ENCODE results near the gene ARHGEF39. TPM values are rescaled to one million over a fixed set of nuclear protein-coding genes. Genes with fewer than 3 reads are reported as not detected.

ARHGEF39 gene
- total RNA-seq, 1 experiment from 2014 or later: 15.3 TPM

DNA sequence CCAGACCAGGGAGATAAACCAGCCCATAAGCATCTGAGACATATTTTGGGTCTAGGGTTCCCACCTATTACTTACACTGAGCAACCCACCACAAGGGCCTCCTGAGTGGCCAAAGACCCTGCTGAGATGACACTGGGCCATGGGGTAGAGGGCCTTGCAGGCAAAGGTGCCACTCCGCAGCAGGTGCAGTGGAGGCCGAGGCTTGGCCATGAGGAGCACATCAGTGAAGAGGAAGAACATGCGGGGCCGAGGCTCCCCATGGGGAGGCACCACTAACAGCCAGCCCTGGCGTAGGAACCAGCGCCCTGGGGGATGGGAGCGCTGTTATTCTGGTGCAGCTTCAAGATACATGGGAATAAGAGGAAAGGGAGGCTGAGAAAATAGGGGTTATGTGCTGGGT, 2.6 kb downstream of the ARHGEF39 start:
- Histone ChIP-seq H3K4me2 (ENCODE audit: low read depth, low read length, poor library complexity, severe bottlenecking) (peak overlapping the region; percentile 80), H3K9ac (ENCODE audit: low read length) (peak overlapping the region; percentile 36; the same call in 1 of the 2 replicates), H3K4me1 (ENCODE audit: low read length) (peaks cover 73% of the 10 kb centered on the region), H3K36me3 (ENCODE audit: insufficient read depth, low read length) (peaks cover 14% of the 10 kb centered on the region; the same call in 1 of the 2 replicates), H3K9me2 (replicated peaks; ENCODE audit: insufficient read depth, low read length) (no peaks in the 10 kb centered on the region), H3K79me2 (ENCODE audit: low read length) (peaks cover 32% of the 10 kb centered on the region), H2AFZ (ENCODE audit: low read length) (no peak overlapping the region), H3K4me3 (ENCODE audit: low read length) (peak overlapping the region; percentile 91; the same call in 1 of the 2 replicates), H3K9me3 (ENCODE audit: low read length) (no peaks in the 10 kb centered on the region), H3K27me3 (ENCODE audit: low read length) (no peaks in the 10 kb centered on the region), H4K20me1 (ENCODE audit: insufficient read depth, low read depth, low read length) (no peaks in the 10 kb centered on the region), H3K27ac (ENCODE audit: low read length) (0 out of 2 replicates have a peak overlapping the region, but pooled peaks have one; percentile 14)
- DNase-seq: no peak

DNA sequence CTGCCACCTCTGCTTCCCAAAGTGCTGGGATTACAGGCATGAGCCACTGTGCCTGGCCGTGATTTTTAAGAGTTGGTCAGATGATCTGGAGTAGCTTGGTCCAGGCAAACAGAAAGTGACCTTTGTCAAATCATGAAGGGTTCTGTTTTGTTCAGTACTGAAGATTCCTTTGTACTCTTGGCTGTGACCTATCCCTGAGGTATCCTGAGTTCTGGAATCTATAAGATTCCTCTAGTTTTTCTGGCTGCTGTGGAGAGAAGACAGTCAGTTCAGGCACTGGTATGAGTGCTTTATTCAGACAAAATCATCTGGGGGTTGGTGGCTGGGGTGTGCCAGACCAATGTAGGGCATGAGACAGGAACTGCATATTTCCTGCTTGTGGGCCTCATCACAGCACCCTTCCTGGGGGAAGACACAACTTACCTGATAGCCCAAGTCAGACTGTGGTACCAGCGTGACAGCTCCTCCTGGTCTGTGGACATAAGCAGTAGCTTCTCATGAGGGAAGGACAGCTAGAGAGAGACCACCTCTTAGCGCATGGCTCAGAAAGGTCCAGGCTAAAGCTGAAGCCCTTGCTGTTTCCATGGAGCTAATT, 3.1 kb downstream of the ARHGEF39 start:
- peak overlapping the region; percentile 80 for H3K4me2 ChIP-seq (ENCODE audit: low read depth, low read length, poor library complexity, severe bottlenecking)
- H3K79me2 ChIP-seq (ENCODE audit: low read length): peaks cover 32% of the 10 kb centered on the region
- H4K20me1 ChIP-seq (ENCODE audit: insufficient read depth, low read depth, low read length): no peaks in the 10 kb centered on the region
- no peak for DNase-seq
- 0 out of 2 replicates have a peak overlapping the region, but pooled peaks have one; percentile 14 for H3K27ac ChIP-seq (ENCODE audit: low read length)
- no peak overlapping the region for H2AFZ ChIP-seq (ENCODE audit: low read length)
- no peaks in the 10 kb centered on the region for H3K9me2 ChIP-seq (replicated peaks; ENCODE audit: insufficient read depth, low read length)
- H3K4me3 ChIP-seq (ENCODE audit: low read length): peak overlapping the region; percentile 14; the same call in 1 of the 2 replicates
- H3K9me3 ChIP-seq (ENCODE audit: low read length): no peaks in the 10 kb centered on the region
- no peaks in the 10 kb centered on the region for H3K27me3 ChIP-seq (ENCODE audit: low read length)
- H3K4me1 ChIP-seq (ENCODE audit: low read length): peaks cover 79% of the 10 kb centered on the region
- peaks cover 14% of the 10 kb centered on the region; the same call in 1 of the 2 replicates for H3K36me3 ChIP-seq (ENCODE audit: insufficient read depth, low read length)
- H3K9ac ChIP-seq (ENCODE audit: low read length): peak overlapping the region; percentile 36

DNA sequence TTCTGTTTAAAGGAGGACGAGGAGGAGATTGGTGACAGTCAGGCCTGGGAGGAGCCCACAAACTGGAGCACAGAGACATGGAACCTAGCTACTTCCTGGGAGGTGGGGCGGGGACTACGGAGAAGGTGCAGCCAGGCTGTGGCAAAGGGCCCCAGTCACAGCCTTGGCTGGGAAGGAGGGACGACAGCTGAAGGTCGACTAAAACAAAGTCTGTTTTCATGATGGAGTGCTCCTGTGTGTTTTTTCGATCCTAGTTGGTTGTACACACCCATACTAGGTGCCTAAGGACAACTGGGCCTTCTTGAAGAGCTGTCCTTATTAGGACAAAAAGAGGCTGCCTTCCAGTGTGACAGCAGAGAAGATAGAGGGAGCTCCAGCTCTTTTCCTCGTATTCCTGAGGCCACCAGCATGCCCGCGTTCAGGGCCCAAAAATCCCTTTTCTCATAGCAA, 4.0 kb downstream of the ARHGEF39 start:
- H3K4me2 ChIP-seq (ENCODE audit: low read depth, low read length, poor library complexity, severe bottlenecking): peak overlapping the region; percentile 90
- H3K9me2 ChIP-seq (replicated peaks; ENCODE audit: insufficient read depth, low read length): no peaks in the 10 kb centered on the region
- H3K9ac ChIP-seq (ENCODE audit: low read length): peak overlapping the region; percentile 33
- no peaks in the 10 kb centered on the region for H3K27me3 ChIP-seq (ENCODE audit: low read length)
- no peak overlapping the region for H2AFZ ChIP-seq (ENCODE audit: low read length)
- H4K20me1 ChIP-seq (ENCODE audit: insufficient read depth, low read depth, low read length): no peaks in the 10 kb centered on the region
- peak overlapping the region; percentile 80; the same call in 1 of the 2 replicates for H3K27ac ChIP-seq (ENCODE audit: low read length)
- H3K79me2 ChIP-seq (ENCODE audit: low read length): peaks cover 32% of the 10 kb centered on the region
- H3K4me1 ChIP-seq (ENCODE audit: low read length): peaks cover 76% of the 10 kb centered on the region
- H3K4me3 ChIP-seq (ENCODE audit: low read length): peak overlapping the region; percentile 76; the same call in 1 of the 2 replicates
- H3K36me3 ChIP-seq (ENCODE audit: insufficient read depth, low read length): peaks cover 14% of the 10 kb centered on the region; the same call in 1 of the 2 replicates
- no peaks in the 10 kb centered on the region for H3K9me3 ChIP-seq (ENCODE audit: low read length)
- DNase-seq: no peak

DNA sequence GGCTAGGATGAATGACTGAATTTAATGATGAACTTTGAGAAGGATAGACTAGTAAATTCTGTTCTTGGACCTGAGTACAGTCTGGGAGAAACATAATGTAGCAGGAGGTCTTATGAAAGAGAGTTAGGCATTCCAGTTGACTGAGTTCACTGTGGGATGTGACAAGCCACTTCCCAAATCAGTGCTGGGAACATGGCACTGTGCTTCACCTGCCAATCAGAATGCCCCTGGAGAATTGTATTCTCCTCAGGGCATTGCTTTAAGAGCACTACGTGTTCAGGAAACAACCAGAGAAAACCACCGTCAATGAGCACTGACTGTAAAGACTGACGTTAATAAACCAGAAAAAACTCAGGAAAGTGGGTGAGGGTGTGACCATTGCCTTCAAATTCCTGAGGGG, 5.7 kb downstream of the ARHGEF39 start:
- H3K4me2 ChIP-seq (ENCODE audit: low read depth, low read length, poor library complexity, severe bottlenecking): peak overlapping the region; percentile 90
- H3K36me3 ChIP-seq (ENCODE audit: insufficient read depth, low read length): peaks cover 14% of the 10 kb centered on the region; the same call in 1 of the 2 replicates
- H3K4me3 ChIP-seq (ENCODE audit: low read length): peak overlapping the region; percentile 76
- H3K4me1 ChIP-seq (ENCODE audit: low read length): peaks cover 68% of the 10 kb centered on the region
- DNase-seq: peak; percentile 68
- no peaks in the 10 kb centered on the region for H4K20me1 ChIP-seq (ENCODE audit: insufficient read depth, low read depth, low read length)
- H3K27me3 ChIP-seq (ENCODE audit: low read length): no peaks in the 10 kb centered on the region
- H3K9ac ChIP-seq (ENCODE audit: low read length): peak overlapping the region; percentile 81
- H2AFZ ChIP-seq (ENCODE audit: low read length): no peak overlapping the region
- H3K9me2 ChIP-seq (replicated peaks; ENCODE audit: insufficient read depth, low read length): no peaks in the 10 kb centered on the region
- H3K27ac ChIP-seq (ENCODE audit: low read length): peak overlapping the region; percentile 80
- no peaks in the 10 kb centered on the region for H3K9me3 ChIP-seq (ENCODE audit: low read length)
- H3K79me2 ChIP-seq (ENCODE audit: low read length): peaks cover 26% of the 10 kb centered on the region

DNA sequence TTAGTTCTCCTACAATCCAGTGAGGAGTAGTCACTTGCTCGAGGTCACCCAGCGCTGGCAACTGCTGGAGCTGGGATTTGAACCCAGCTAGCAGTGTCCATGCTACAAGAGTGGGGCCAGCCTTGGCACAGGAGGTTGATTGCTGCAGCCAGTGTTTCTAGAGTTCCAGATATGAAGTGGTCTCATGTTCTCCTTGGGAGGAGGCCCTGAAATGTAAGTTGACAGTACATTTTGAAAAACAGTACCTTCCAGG, 6.1 kb downstream of the ARHGEF39 start:
- H3K79me2 ChIP-seq (ENCODE audit: low read length): peaks cover 22% of the 10 kb centered on the region
- no peaks in the 10 kb centered on the region for H3K9me3 ChIP-seq (ENCODE audit: low read length)
- DNase-seq: peak; percentile 67
- peak overlapping the region; percentile 81 for H3K9ac ChIP-seq (ENCODE audit: low read length)
- H3K4me1 ChIP-seq (ENCODE audit: low read length): peaks cover 64% of the 10 kb centered on the region
- H3K4me2 ChIP-seq (ENCODE audit: low read depth, low read length, poor library complexity, severe bottlenecking): peak overlapping the region; percentile 90
- peak overlapping the region; percentile 76 for H3K4me3 ChIP-seq (ENCODE audit: low read length)
- H2AFZ ChIP-seq (ENCODE audit: low read length): no peak overlapping the region
- peak overlapping the region; percentile 80 for H3K27ac ChIP-seq (ENCODE audit: low read length)
- H4K20me1 ChIP-seq (ENCODE audit: insufficient read depth, low read depth, low read length): no peaks in the 10 kb centered on the region
- H3K27me3 ChIP-seq (ENCODE audit: low read length): no peaks in the 10 kb centered on the region
- no peaks in the 10 kb centered on the region for H3K9me2 ChIP-seq (replicated peaks; ENCODE audit: insufficient read depth, low read length)
- peaks cover 14% of the 10 kb centered on the region; the same call in 1 of the 2 replicates for H3K36me3 ChIP-seq (ENCODE audit: insufficient read depth, low read length)

DNA sequence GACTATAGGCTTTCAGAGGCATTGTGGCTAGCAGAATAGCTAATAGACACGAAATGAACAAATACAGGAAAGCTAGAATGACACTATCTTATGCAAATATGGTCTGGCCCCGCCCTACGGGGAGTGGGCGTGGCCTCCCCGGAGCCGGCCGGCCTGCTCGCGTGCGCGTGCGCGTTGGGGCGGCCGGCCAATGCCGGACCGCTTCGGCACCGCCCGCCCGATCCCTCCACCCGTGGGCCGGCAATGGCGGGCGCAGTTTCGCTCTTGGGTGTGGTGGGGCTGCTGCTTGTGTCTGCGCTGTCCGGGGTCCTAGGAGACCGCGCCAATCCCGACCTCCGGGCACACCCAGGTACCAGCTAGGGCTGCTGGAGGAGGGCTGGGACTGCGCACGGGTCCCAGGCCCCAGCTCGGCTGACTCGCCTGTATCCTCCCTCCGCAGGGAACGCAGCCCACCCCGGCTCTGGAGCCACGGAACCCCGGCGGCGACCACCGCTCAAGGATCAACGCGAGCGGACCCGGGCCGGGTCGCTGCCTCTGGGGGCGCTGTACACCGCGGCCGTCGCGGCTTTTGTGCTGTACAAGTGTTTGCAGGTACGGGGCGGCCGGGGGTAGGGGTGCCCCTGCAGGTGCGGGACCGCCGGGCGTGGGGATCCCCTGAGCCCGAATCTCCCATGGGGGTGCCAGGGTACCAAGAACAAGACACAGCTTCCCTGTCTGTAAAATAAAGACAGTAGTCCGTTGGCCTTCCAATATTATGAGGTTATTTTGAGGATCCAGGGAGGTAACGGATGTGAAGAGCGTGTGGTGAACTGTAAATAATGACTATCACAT, 6.6 kb downstream of the ARHGEF39 start, which contains the start of gene CCDC107:
CCDC107 (plus strand) TSS at position 156 of the 831 bp plus-strand sequence; CDS start at position 244, 88 bp downstream.
- peak within 1 kb of the TSS; percentile 81 for H3K9ac ChIP-seq (ENCODE audit: low read length)
- peaks cover 58% of the 10 kb centered on the region for H3K4me1 ChIP-seq (ENCODE audit: low read length)
- peak; percentile 95 for DNase-seq
- no peaks in the 10 kb centered on the region for H3K27me3 ChIP-seq (ENCODE audit: low read length)
- H4K20me1 ChIP-seq (ENCODE audit: insufficient read depth, low read depth, low read length): no peaks in the 10 kb centered on the region
- H3K79me2 ChIP-seq (ENCODE audit: low read length): peaks cover 16% of the 10 kb centered on the region
- H3K9me2 ChIP-seq (replicated peaks; ENCODE audit: insufficient read depth, low read length): no peaks in the 10 kb centered on the region
- H3K27ac ChIP-seq (ENCODE audit: low read length): peak within 1 kb of the TSS; percentile 80
- H3K4me2 ChIP-seq (ENCODE audit: low read depth, low read length, poor library complexity, severe bottlenecking): peak within 1 kb of the TSS; percentile 90
- H2AFZ ChIP-seq (ENCODE audit: low read length): peak within 1 kb of the TSS; percentile 52; the same call in 1 of the 2 replicates
- H3K9me3 ChIP-seq (ENCODE audit: low read length): no peaks in the 10 kb centered on the region
- H3K4me3 ChIP-seq (ENCODE audit: low read length): peak within 1 kb of the TSS; percentile 76
- H3K36me3 ChIP-seq (ENCODE audit: insufficient read depth, low read length): peaks cover 14% of the 10 kb centered on the region; the same call in 1 of the 2 replicates

DNA sequence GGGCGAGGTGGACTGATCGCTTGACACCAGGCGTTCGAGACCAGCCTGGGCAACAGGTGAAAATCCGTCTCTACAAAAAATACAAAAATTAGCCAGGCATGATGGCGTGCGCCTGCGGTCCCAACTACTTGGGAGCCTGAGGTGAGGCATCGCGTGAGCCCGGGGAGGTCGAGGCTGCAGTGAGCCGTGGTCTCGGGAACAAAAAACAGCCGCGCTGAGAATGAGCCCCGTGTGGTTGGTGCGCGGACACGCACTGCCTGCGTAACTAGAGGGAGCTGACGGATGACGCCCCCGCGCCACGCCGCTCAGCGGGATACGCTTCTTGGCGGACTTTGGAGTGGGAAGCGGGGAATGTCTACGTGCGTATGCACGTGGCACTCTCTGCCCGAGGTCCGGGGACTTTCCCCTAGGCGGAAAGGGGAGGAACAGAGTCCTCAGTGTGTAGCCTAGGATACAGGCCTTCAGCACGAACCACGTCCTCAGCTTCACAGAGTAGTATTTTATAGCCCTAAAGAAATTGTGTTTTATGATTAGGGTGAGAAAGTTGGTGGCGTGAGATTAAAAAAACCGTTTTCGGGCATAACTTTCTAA, 7.4 kb downstream of the ARHGEF39 start, which contains the start of gene RMRP:
RMRP (minus strand) TSS at position 474 of the 591 bp plus-strand sequence.
- no peaks in the 10 kb centered on the region for H4K20me1 ChIP-seq (ENCODE audit: insufficient read depth, low read depth, low read length)
- H3K27me3 ChIP-seq (ENCODE audit: low read length): no peaks in the 10 kb centered on the region
- H3K9ac ChIP-seq (ENCODE audit: low read length): peak within 1 kb of the TSS; percentile 81
- H3K9me2 ChIP-seq (replicated peaks; ENCODE audit: insufficient read depth, low read length): no peaks in the 10 kb centered on the region
- H3K79me2 ChIP-seq (ENCODE audit: low read length): peaks cover 9% of the 10 kb centered on the region
- H3K4me1 ChIP-seq (ENCODE audit: low read length): peaks cover 51% of the 10 kb centered on the region
- peak within 1 kb of the TSS; percentile 52; the same call in 1 of the 2 replicates for H2AFZ ChIP-seq (ENCODE audit: low read length)
- peak; percentile 96 for DNase-seq
- H3K9me3 ChIP-seq (ENCODE audit: low read length): no peaks in the 10 kb centered on the region
- peak within 1 kb of the TSS; percentile 90 for H3K4me2 ChIP-seq (ENCODE audit: low read depth, low read length, poor library complexity, severe bottlenecking)
- H3K27ac ChIP-seq (ENCODE audit: low read length): peak within 1 kb of the TSS; percentile 80
- H3K4me3 ChIP-seq (ENCODE audit: low read length): peak within 1 kb of the TSS; percentile 76
- peaks cover 9% of the 10 kb centered on the region; the same call in 1 of the 2 replicates for H3K36me3 ChIP-seq (ENCODE audit: insufficient read depth, low read length)

Measured in Karpas-422 (cell line).